Karpas-422 (cell line): ENCODE measurements around the gene FMN1. TPM values are rescaled to one million over a fixed set of nuclear protein-coding genes. Genes with fewer than 3 reads are reported as not detected.

ENCODE experiments used
- DNase-seq: peaks from one replicate; pipeline ENCODE4 v3.0.0-alpha.2; 2015
- H2AFZ ChIP-seq: fragments of 200-600 bp; sonication (generic); 2 replicates; pipeline ENCODE4 v1.6.1; 2014; ENCODE audit warnings: antibody characterized with exemption, low read length, mixed read lengths
- H3K27ac ChIP-seq: fragments of 200-600 bp; sonication (generic); 2 replicates; pipeline ENCODE4 v1.5.1; 2014; ENCODE audit warnings: mild to moderate bottlenecking, low read length, moderate library complexity
- H3K27me3 ChIP-seq: fragments of 200-600 bp; sonication (generic); 2 replicates; pipeline ENCODE4 v1.6.1; 2014; ENCODE audit warnings: low read length, mixed read lengths
- H3K36me3 ChIP-seq: fragments of 200-600 bp; sonication (generic); 2 replicates; pipeline ENCODE4 v1.6.1; 2014; ENCODE audit warnings: low read length, mixed read lengths; ENCODE audit not compliant: insufficient read depth
- H3K4me1 ChIP-seq: fragments of 200-600 bp; sonication (generic); 2 replicates; pipeline ENCODE4 v1.6.1; 2014; ENCODE audit warnings: mild to moderate bottlenecking, low read length, mixed read lengths
- H3K4me2 ChIP-seq: fragments of 200-600 bp; sonication (generic); 2 replicates; pipeline ENCODE4 v1.6.1; 2014; ENCODE audit warnings: low read length, low read depth, mild to moderate bottlenecking; ENCODE audit not compliant: poor library complexity, severe bottlenecking
- H3K4me3 ChIP-seq: fragments of 200-600 bp; sonication (generic); 2 replicates; pipeline ENCODE4 v1.5.1; 2014; ENCODE audit warnings: mild to moderate bottlenecking, antibody characterized with exemption, low read length, mixed read lengths
- H3K79me2 ChIP-seq: fragments of 200-600 bp; sonication (generic); 2 replicates; pipeline ENCODE4 v1.6.1; 2014; ENCODE audit warnings: mild to moderate bottlenecking, low read length, mixed read lengths
- H3K9ac ChIP-seq: fragments of 200-600 bp; sonication (generic); 2 replicates; pipeline ENCODE4 v1.6.0; 2014; ENCODE audit warnings: low read length
- H3K9me2 ChIP-seq: fragments of 200-600 bp; sonication (generic), shearing (Covaris generic); replicated peaks from 2 replicates; pipeline ENCODE4 v1.6.0; 2014; ENCODE audit warnings: mild to moderate bottlenecking, low read length, moderate library complexity; ENCODE audit not compliant: insufficient read depth
- H3K9me3 ChIP-seq: fragments of 300-700, 200-600 bp; sonication (generic); 2 replicates; pipeline ENCODE4 v1.6.1; 2014; ENCODE audit warnings: low read length, mixed read lengths
- H4K20me1 ChIP-seq: fragments of 200-600 bp; sonication (generic); 2 replicates; pipeline ENCODE4 v1.6.1; 2014; ENCODE audit warnings: mild to moderate bottlenecking, antibody characterized with exemption, low read length, low read depth; ENCODE audit not compliant: insufficient read depth
- total RNA-seq: library from RNA; depleted of rRNA; stranded (reverse); fragments of >200 nt; shearing (Covaris generic); gene quantifications from 2 replicates; pipeline ENCODE4 v1.2.3, GENCODE V29; 2014; ENCODE audit warnings: low replicate concordance

The FMN1 gene
- total RNA-seq, 1 experiment from 2014 or later = 1.1 TPM

GRCh38 chr15:33157371-33158037 lies 37.0 kb downstream of the FMN1 start:
- DNase-seq = no peak
- Histone ChIP-seq H3K27ac (no peak overlapping the region), H2AFZ (no peak overlapping the region), H3K27me3 (no peaks in the 10 kb centered on the region), H3K9me3 (no peaks in the 10 kb centered on the region), H3K4me3 (no peak overlapping the region), H3K9me2 (no peaks in the 10 kb centered on the region), H3K36me3 (no peaks in the 10 kb centered on the region), H3K9ac (no peak overlapping the region), H3K4me2 (no peak overlapping the region), H3K4me1 (no peaks in the 10 kb centered on the region), H3K79me2 (no peaks in the 10 kb centered on the region), H4K20me1 (no peaks in the 10 kb centered on the region)

DNA sequence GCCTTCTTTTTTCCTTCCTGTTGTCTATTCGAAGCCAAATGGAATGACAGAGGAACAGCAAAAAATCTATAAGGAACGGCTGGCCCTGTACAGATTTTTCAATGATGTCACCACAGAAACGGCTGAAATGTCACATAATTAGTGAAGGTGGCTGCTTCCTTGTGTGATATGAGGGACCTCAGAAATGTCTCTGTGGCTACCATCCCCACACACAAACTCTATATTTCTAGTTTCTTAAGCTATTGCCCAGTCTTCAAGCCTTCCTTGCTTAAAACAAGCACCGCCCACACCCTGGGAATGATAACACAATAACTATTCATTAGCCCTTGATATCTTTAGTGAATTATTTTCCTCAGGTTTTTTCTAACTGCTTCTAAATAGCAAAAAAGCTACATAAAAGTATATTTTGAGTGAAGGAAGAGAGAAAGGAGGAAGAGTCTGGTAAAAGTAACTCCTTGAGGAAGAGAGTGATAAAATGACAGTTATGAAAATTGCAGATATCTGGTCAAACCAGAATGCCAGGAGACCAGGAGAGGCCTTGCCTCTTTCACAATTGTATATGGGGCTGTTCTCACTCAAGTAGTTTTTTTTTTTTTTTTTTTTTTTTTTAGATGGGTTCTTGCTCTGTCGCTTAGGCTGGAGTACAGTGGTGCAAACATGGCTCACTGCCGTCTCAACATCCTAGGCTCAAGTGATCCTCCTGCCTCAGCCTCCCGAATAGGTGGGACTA lies 38.7 kb downstream of the FMN1 start:
- no peak for DNase-seq
- H3K9me3 ChIP-seq = no peaks in the 10 kb centered on the region
- H3K36me3 ChIP-seq = no peaks in the 10 kb centered on the region
- H3K4me3 ChIP-seq = no peak overlapping the region
- no peak overlapping the region for H3K4me2 ChIP-seq
- no peaks in the 10 kb centered on the region for H3K79me2 ChIP-seq
- H2AFZ ChIP-seq = no peak overlapping the region
- H3K27me3 ChIP-seq = no peaks in the 10 kb centered on the region
- H3K9me2 ChIP-seq = no peaks in the 10 kb centered on the region
- H3K4me1 ChIP-seq = no peaks in the 10 kb centered on the region
- no peak overlapping the region for H3K9ac ChIP-seq
- H3K27ac ChIP-seq = no peak overlapping the region
- no peaks in the 10 kb centered on the region for H4K20me1 ChIP-seq

GRCh38 chr15:33154351-33155166 lies 40.0 kb downstream of the FMN1 start:
- Histone ChIP-seq H3K79me2 (no peaks in the 10 kb centered on the region), H3K27ac (no peak overlapping the region), H3K9me2 (no peaks in the 10 kb centered on the region), H3K27me3 (no peaks in the 10 kb centered on the region), H4K20me1 (no peaks in the 10 kb centered on the region), H3K9ac (no peak overlapping the region), H3K4me2 (no peak overlapping the region), H2AFZ (no peak overlapping the region), H3K4me1 (no peaks in the 10 kb centered on the region), H3K36me3 (no peaks in the 10 kb centered on the region), H3K9me3 (no peaks in the 10 kb centered on the region), H3K4me3 (no peak overlapping the region)
- no peak for DNase-seq

- no peaks in the 10 kb centered on the region for H4K20me1 ChIP-seq
- H3K4me2 ChIP-seq = no peak overlapping the region
- no peak overlapping the region for H3K9ac ChIP-seq
- H3K9me3 ChIP-seq = no peaks in the 10 kb centered on the region
- H3K9me2 ChIP-seq = no peaks in the 10 kb centered on the region
- H3K27ac ChIP-seq = no peak overlapping the region
- H3K27me3 ChIP-seq = no peaks in the 10 kb centered on the region
- H2AFZ ChIP-seq = no peak overlapping the region
- H3K36me3 ChIP-seq = no peaks in the 10 kb centered on the region
- no peaks in the 10 kb centered on the region for H3K4me1 ChIP-seq
- DNase-seq = no peak
- H3K79me2 ChIP-seq = no peaks in the 10 kb centered on the region
- no peak overlapping the region for H3K4me3 ChIP-seq
Measured at GRCh38 chr15:33153548-33153947, 41.0 kb downstream of the FMN1 start.

DNA sequence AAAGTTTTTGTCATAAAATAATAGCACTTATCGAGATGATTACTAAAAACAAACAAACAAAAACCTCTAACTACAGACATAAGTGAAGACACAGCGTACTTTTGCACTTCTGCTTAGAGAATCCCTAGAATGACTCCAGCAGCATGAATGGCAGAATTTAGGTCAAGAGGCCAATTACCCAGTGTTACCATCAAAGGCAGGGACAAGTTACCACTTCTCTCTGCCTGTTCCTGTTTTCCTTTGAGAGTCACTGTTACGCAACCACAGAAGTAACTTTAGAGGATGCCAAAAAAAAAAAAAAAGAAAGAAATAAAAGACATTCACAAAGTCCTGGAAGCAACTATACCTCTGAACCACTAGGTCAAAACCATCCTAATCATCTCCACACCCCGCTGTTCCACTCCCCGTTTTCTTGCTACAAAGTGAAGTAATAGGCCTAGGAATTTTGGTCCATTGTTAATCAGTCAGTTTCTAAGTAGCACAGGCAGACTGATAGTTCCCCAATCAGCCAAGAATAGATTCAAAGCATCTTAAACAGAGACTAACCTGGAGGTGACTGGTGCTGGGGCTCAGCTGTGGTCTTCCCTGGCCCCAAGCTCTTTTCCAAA lies 41.9 kb downstream of the FMN1 start:
- Histone ChIP-seq H2AFZ (no peak overlapping the region), H4K20me1 (no peaks in the 10 kb centered on the region), H3K4me3 (no peak overlapping the region), H3K9me3 (no peaks in the 10 kb centered on the region), H3K27ac (no peak overlapping the region), H3K36me3 (no peaks in the 10 kb centered on the region), H3K4me2 (no peak overlapping the region), H3K9ac (no peak overlapping the region), H3K4me1 (no peaks in the 10 kb centered on the region), H3K79me2 (no peaks in the 10 kb centered on the region), H3K27me3 (no peaks in the 10 kb centered on the region), H3K9me2 (no peaks in the 10 kb centered on the region)
- no peak for DNase-seq

- Histone ChIP-seq H3K4me3 (no peak overlapping the region), H3K27me3 (no peaks in the 10 kb centered on the region), H3K79me2 (no peaks in the 10 kb centered on the region), H3K36me3 (no peaks in the 10 kb centered on the region), H4K20me1 (no peaks in the 10 kb centered on the region), H3K9me3 (no peaks in the 10 kb centered on the region), H3K4me2 (no peak overlapping the region), H3K4me1 (no peaks in the 10 kb centered on the region), H3K27ac (no peak overlapping the region), H3K9ac (no peak overlapping the region), H2AFZ (no peak overlapping the region), H3K9me2 (no peaks in the 10 kb centered on the region)
- no peak for DNase-seq
Measured at GRCh38 chr15:33150971-33151370, 43.5 kb downstream of the FMN1 start.

- Histone ChIP-seq H2AFZ (no peak overlapping the region), H3K27ac (no peak overlapping the region), H3K9me2 (no peaks in the 10 kb centered on the region), H3K9ac (no peak overlapping the region), H3K4me1 (no peaks in the 10 kb centered on the region), H3K79me2 (no peaks in the 10 kb centered on the region), H4K20me1 (no peaks in the 10 kb centered on the region), H3K27me3 (no peaks in the 10 kb centered on the region), H3K36me3 (no peaks in the 10 kb centered on the region), H3K4me3 (no peak overlapping the region), H3K4me2 (no peak overlapping the region), H3K9me3 (no peaks in the 10 kb centered on the region)
- no peak for DNase-seq
Measured at GRCh38 chr15:33150431-33150941, 44.0 kb downstream of the FMN1 start.

GRCh38 chr15:33149919-33150318 lies 44.6 kb downstream of the FMN1 start:
- no peaks in the 10 kb centered on the region for H3K27me3 ChIP-seq
- no peak overlapping the region for H3K4me3 ChIP-seq
- H3K27ac ChIP-seq = no peak overlapping the region
- no peak overlapping the region for H3K4me2 ChIP-seq
- no peaks in the 10 kb centered on the region for H3K36me3 ChIP-seq
- no peaks in the 10 kb centered on the region for H4K20me1 ChIP-seq
- H3K9ac ChIP-seq = no peak overlapping the region
- no peak overlapping the region for H2AFZ ChIP-seq
- no peaks in the 10 kb centered on the region for H3K9me2 ChIP-seq
- no peak for DNase-seq
- H3K4me1 ChIP-seq = no peaks in the 10 kb centered on the region
- no peaks in the 10 kb centered on the region for H3K79me2 ChIP-seq
- H3K9me3 ChIP-seq = no peaks in the 10 kb centered on the region
